Adrenal gland (tissue), 12 donors: Measurements from ENCODE around the gene SOCS3. TPM values are rescaled to one million over a fixed set of nuclear protein-coding genes. Genes with fewer than 3 reads are reported as not detected.

Experiments
- DNase-seq, 7 donors: peaks; one replicate each; pipeline ENCODE4 v3.0.0-alpha.2; 2019 to 2020
- H3K27ac ChIP-seq, 5 donors: fragments of 200-600 bp; sonication (generic) in 4 of 5; 1 replicate in 3 of 5; 2 replicates in 2 of 5; pipeline versions ENCODE4 v1.5.1 to v1.8.0; 2016 to 2020; ENCODE audit warnings: mild to moderate bottlenecking in 1 of 5
- H3K27me3 ChIP-seq: fragments of 200-600 bp; 2 replicates; pipeline ENCODE4 v1.8.0; 2021
- H3K36me3 ChIP-seq, 2 donors: fragments of 200-600 bp; replicated peaks in 1 of 2; 1 replicate in 1 of 2; 2 replicates in 1 of 2; pipeline versions ENCODE4 v1.5.1 to v1.8.0; 2018 to 2022
- H3K4me1 ChIP-seq, 2 donors: fragments of 200-600 bp; replicated peaks in 1 of 2; 1 replicate in 1 of 2; 2 replicates in 1 of 2; pipeline versions ENCODE4 v1.5.1 to v1.8.0; 2018 to 2021
- H3K4me3 ChIP-seq, 4 donors: fragments of 200-600 bp; sonication (generic) in 3 of 4; one replicate each; pipeline ENCODE4 v1.5.1; 2016 to 2018
- H3K9me3 ChIP-seq, 3 donors: fragments of 200-600 bp; sonication (generic) in 1 of 3; replicated peaks in 1 of 3; 1 replicate in 2 of 3; 2 replicates in 1 of 3; pipeline versions ENCODE4 v1.5.1 to v1.8.0; 2016 to 2021
- CTCF ChIP-seq, 6 experiments: fragments of 450-650 bp in 4 of 6; fragments of 200-600 bp in 2 of 6; sonication (generic) in 1 of 6; IDR thresholded peaks; 1 replicate in 5 of 6; 2 replicates in 1 of 6; pipeline versions ENCODE4 v1.5.1 to v1.8.0; 2016 to 2021; ENCODE audit warnings: antibody characterized with exemption in 6 of 6, mild to moderate bottlenecking in 2 of 6, moderate library complexity in 1 of 6
- POLR2A ChIP-seq, 2 donors: fragments of 450-650 bp; IDR thresholded peaks; one replicate each; pipeline ENCODE4 v1.6.1; 2017; ENCODE audit warnings: antibody characterized with exemption in 2 of 2, mild to moderate bottlenecking in 2 of 2, moderate library complexity in 1 of 2
- WGBS, 4 donors: extraction: QIAGEN DNeasy Blood & Tissue Kit in 2 of 4; methylation state at CpG; one replicate each; pipeline versions ENCODE4 v1.1.5 to v1.1.7; 2013 to 2017; 5-methylcytosine and 5-hydroxymethylcytosine counted together
- intact Hi-C, 2 donors: fragments of 100-400 bp; cut with DNase I; formaldehyde crosslinking; loops; one replicate each; pipeline versions ENCODE4 v1.14.1 to v1.15.0; 2022 to 2023
- polyA plus RNA-seq, 3 donors: library from polyadenylated mRNA; stranded (reverse); fragments of 200-250 nt in 2 of 3; fragments of 350-450 nt in 1 of 3; fragmentation: Illumina TruSeq in 1 of 3; extraction: RNeasy Lipid Tissue Mini Kit (QIAGEN cat#74804) in 1 of 3; gene quantifications; one replicate each; pipeline ENCODE4 v1.2.3, GENCODE V29; 2013 to 2014
- total RNA-seq, 9 donors: library from RNA; depleted of rRNA in 4 of 9; stranded (reverse); fragments of >200 nt in 4 of 9; fragments of 120-200 nt in 1 of 9; fragmentation: NEBNext Ultra II Directional in 1 of 9; extraction: Animal tissue kit (Norgen Biotek cat#: 25700) in 1 of 9; gene quantifications; one replicate each; pipeline versions ENCODE4 v1.1.0 to v1.2.4, GENCODE V29; 2013 to 2023
- donor health status: healthy with polysubstance abuse.
- donor health status: Bipolar disorder and iron deficiency.
- donor health status: DM: yes; HTN: yes; CAD: no.
- donor health status: DM: no; HTN: no; CAD: no.
- donor health status: DM: no; HTN: no; CAD: no.
- donor health status: DM: yes; HTN: yes; CAD: no.

SOCS3 gene
- total and polyA plus RNA-seq, 12 donors = 2.4 to 114 (median 39.8) TPM

- H3K4me3 ChIP-seq = no peak overlapping the region
- TF ChIP-seq POLR2A (IDR thresholded peaks at IDR 0.05) (no peak), CTCF (IDR thresholded peaks at IDR 0.05) (no peak)
- no peak overlapping the region for H3K27ac ChIP-seq
- no peaks in the 10 kb centered on the region for H3K27me3 ChIP-seq
- H3K9me3 ChIP-seq = no peaks in the 10 kb centered on the region
- peaks cover 0 to 1% of the 10 kb centered on the region in 2 donors for H3K4me1 ChIP-seq
- H3K36me3 ChIP-seq = no peaks in the 10 kb centered on the region
- intact Hi-C loops = no loop called here
- 70 to 75% (median 73%) methylated on average over 8 to 13 of the region's 13 CpGs for WGBS, 4 donors
- DNase-seq = peak in 1 of 7 donors; percentile 31
Observed at GRCh38 chr17:78330570-78331224, 29.2 kb downstream of the SOCS3 start.

GRCh38 chr17:78329263-78330059 is 30.4 kb downstream of the SOCS3 start:
- Histone ChIP-seq H3K36me3 (no peaks in the 10 kb centered on the region), H3K27ac (peak overlapping the region in 1 of 5 donors; percentile 41), H3K4me1 (peaks cover 7 to 14% of the 10 kb centered on the region in 2 donors), H3K9me3 (no peaks in the 10 kb centered on the region), H3K27me3 (no peaks in the 10 kb centered on the region), H3K4me3 (no peak overlapping the region)
- intact Hi-C loops = no loop called here
- WGBS, 4 donors = 72 to 89% (median 77%) methylated on average over 4 to 16 of the region's 16 CpGs
- no peak for DNase-seq
- no peak for TF ChIP-seq POLR2A (IDR thresholded peaks at IDR 0.05)
- no peak for TF ChIP-seq CTCF (IDR thresholded peaks at IDR 0.05)

- Histone ChIP-seq H3K9me3 (no peaks in the 10 kb centered on the region), H3K4me1 (peaks cover 14 to 26% of the 10 kb centered on the region in 2 donors), H3K4me3 (no peak overlapping the region), H3K27me3 (no peaks in the 10 kb centered on the region), H3K36me3 (no peaks in the 10 kb centered on the region), H3K27ac (no peak overlapping the region)
- intact Hi-C loops = no loop called here
- no peak for DNase-seq
- WGBS, 4 donors = 90 to 96% (median 93%) methylated on average over 5 of the region's 5 CpGs
- no peak for TF ChIP-seq CTCF (IDR thresholded peaks at IDR 0.05)
- TF ChIP-seq POLR2A (IDR thresholded peaks at IDR 0.05) = no peak
Observed at GRCh38 chr17:78327880-78328279, 32.0 kb downstream of the SOCS3 start.

- no peaks in the 10 kb centered on the region for H3K27me3 ChIP-seq
- DNase-seq = peak; percentile 69 to 91 (median 85)
- no peak overlapping the region for H3K4me3 ChIP-seq
- no peaks in the 10 kb centered on the region for H3K36me3 ChIP-seq
- H3K27ac ChIP-seq = peak overlapping the region; percentile 14 to 89 (median 66)
- no peaks in the 10 kb centered on the region for H3K9me3 ChIP-seq
- TF ChIP-seq POLR2A (IDR thresholded peaks at IDR 0.05) (peak in 1 of 2 donors; percentile 38), CTCF (IDR thresholded peaks at IDR 0.05) (no peak)
- 30 to 46% (median 43%) methylated on average over 15 to 20 of the region's 20 CpGs for WGBS, 4 donors
- intact Hi-C loops = no loop called here
- H3K4me1 ChIP-seq = peaks cover 14 to 26% of the 10 kb centered on the region in 2 donors
Observed at GRCh38 chr17:78325076-78325687, 34.7 kb downstream of the SOCS3 start.
